HL-60 (cell line): ENCODE results near the gene DNAH1.

Experiments used
- GABPA ChIP-seq: IDR thresholded peaks from 2 replicates; pipeline ENCODE4 v1.6.1; 2012; ENCODE audit warnings: low read depth
- POLR2AphosphoS5 ChIP-seq: IDR thresholded peaks from 2 replicates; pipeline ENCODE4 v1.6.1; 2012; ENCODE audit warnings: low read depth
- TF ChIP-seq, protein P1 (sequence below): IDR thresholded peaks from one replicate; pipeline ENCODE4 v1.5.1; 2011; ENCODE audit warnings: low read length, control low read depth, inconsistent platforms; ENCODE audit not compliant: insufficient read depth
- TF ChIP-seq, protein P2 (sequence below): IDR thresholded peaks from 2 replicates; pipeline ENCODE4 v1.6.1; 2012; ENCODE audit warnings: low read depth; ENCODE audit not compliant: insufficient replicate concordance

DNA sequence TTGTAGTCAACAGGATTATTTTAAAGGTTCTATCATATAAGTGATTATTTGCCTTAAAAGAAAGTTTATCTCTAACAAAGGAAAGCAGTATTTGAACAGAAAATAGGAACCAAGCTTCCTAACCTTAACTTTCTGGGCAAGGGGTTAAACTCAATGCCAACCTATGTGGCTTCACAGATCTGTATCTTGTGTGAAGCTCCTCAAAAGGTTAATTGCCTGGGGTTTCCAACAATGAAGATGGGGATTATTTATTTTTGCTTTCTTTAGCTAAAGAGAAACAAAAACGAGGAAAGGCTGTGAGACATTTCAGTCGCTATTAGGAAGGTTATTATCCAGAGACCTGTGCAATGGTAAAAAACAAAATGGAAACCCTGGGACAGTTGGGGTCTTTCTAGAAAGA lies 36.5 kb upstream of the DNAH1 start:
- TF ChIP-seq, protein P1, sequence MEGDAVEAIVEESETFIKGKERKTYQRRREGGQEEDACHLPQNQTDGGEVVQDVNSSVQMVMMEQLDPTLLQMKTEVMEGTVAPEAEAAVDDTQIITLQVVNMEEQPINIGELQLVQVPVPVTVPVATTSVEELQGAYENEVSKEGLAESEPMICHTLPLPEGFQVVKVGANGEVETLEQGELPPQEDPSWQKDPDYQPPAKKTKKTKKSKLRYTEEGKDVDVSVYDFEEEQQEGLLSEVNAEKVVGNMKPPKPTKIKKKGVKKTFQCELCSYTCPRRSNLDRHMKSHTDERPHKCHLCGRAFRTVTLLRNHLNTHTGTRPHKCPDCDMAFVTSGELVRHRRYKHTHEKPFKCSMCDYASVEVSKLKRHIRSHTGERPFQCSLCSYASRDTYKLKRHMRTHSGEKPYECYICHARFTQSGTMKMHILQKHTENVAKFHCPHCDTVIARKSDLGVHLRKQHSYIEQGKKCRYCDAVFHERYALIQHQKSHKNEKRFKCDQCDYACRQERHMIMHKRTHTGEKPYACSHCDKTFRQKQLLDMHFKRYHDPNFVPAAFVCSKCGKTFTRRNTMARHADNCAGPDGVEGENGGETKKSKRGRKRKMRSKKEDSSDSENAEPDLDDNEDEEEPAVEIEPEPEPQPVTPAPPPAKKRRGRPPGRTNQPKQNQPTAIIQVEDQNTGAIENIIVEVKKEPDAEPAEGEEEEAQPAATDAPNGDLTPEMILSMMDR = no peak
- TF ChIP-seq, protein P2, sequence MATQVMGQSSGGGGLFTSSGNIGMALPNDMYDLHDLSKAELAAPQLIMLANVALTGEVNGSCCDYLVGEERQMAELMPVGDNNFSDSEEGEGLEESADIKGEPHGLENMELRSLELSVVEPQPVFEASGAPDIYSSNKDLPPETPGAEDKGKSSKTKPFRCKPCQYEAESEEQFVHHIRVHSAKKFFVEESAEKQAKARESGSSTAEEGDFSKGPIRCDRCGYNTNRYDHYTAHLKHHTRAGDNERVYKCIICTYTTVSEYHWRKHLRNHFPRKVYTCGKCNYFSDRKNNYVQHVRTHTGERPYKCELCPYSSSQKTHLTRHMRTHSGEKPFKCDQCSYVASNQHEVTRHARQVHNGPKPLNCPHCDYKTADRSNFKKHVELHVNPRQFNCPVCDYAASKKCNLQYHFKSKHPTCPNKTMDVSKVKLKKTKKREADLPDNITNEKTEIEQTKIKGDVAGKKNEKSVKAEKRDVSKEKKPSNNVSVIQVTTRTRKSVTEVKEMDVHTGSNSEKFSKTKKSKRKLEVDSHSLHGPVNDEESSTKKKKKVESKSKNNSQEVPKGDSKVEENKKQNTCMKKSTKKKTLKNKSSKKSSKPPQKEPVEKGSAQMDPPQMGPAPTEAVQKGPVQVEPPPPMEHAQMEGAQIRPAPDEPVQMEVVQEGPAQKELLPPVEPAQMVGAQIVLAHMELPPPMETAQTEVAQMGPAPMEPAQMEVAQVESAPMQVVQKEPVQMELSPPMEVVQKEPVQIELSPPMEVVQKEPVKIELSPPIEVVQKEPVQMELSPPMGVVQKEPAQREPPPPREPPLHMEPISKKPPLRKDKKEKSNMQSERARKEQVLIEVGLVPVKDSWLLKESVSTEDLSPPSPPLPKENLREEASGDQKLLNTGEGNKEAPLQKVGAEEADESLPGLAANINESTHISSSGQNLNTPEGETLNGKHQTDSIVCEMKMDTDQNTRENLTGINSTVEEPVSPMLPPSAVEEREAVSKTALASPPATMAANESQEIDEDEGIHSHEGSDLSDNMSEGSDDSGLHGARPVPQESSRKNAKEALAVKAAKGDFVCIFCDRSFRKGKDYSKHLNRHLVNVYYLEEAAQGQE = no peak
- TF ChIP-seq POLR2AphosphoS5 (no peak), GABPA (no peak)
